WTC11 (cell line): Measurements from ENCODE around the gene CSNK1E. TPM values are rescaled to one million over a fixed set of nuclear protein-coding genes. Genes with fewer than 3 reads are reported as not detected.

Experiments
- ATAC-seq: fragments of 200-7000 bp; cut with Tn5 transposase; 2 replicates; pipeline ENCODE4 v1.10.0; 2021; ENCODE audit warnings: mild to moderate bottlenecking, moderate library complexity
- CTCF ChIA-PET: fragments of 300-600 bp; sonication (Branson Sonifier 250); formaldehyde crosslinking; loops from one replicate; lab custom pipeline; 2021; ENCODE audit warnings: antibody characterized with exemption; lab: Charles Lee
- POLR2A ChIA-PET: fragments of 350-600 bp; sonication (Branson Sonifier 250); formaldehyde crosslinking; loops from one replicate; lab custom pipeline; 2021; ENCODE audit warnings: antibody characterized with exemption; lab: Charles Lee
- DNase-seq: peaks from one replicate; pipeline ENCODE4 v3.0.0; 2021; ENCODE audit warnings: low spot score
- H3K27ac Mint-ChIP-seq: 2 replicates; pipeline ENCODE4 v1.8.0; 2021; ENCODE audit warnings: mixed read lengths
- H3K27me3 Mint-ChIP-seq: 2 replicates; pipeline ENCODE4 v1.8.0; 2021; ENCODE audit warnings: low read depth, mild to moderate bottlenecking, moderate library complexity, mixed read lengths
- H3K36me3 Mint-ChIP-seq: 2 replicates; pipeline ENCODE4 v1.8.0; 2021; ENCODE audit warnings: mixed read lengths
- H3K4me1 Mint-ChIP-seq: 2 replicates; pipeline ENCODE4 v1.8.0; 2022; ENCODE audit warnings: mixed read lengths
- H3K4me3 Mint-ChIP-seq: 2 replicates; pipeline ENCODE4 v1.8.0; 2021; ENCODE audit warnings: mild to moderate bottlenecking, moderate library complexity, mixed read lengths
- H3K9me3 Mint-ChIP-seq: 2 replicates; pipeline ENCODE4 v1.8.0; 2021; ENCODE audit warnings: mixed read lengths
- ATF1 ChIP-seq: sonication (generic); formaldehyde crosslinking; IDR thresholded peaks from 2 replicates; pipeline ENCODE4 v1.8.1; 2023; ENCODE audit warnings: mild to moderate bottlenecking, moderate library complexity, missing genetic modification reagents
- ATF2 ChIP-seq: sonication (generic); formaldehyde crosslinking; IDR thresholded peaks from 2 replicates; pipeline ENCODE4 v1.8.1; 2022; ENCODE audit warnings: low read depth, missing genetic modification reagents, borderline replicate concordance
- ATF6 ChIP-seq: sonication (generic); formaldehyde crosslinking; IDR thresholded peaks from 2 replicates; pipeline ENCODE4 v1.8.1; 2023; ENCODE audit warnings: mild to moderate bottlenecking, missing genetic modification reagents
- CDX4 ChIP-seq: fragments of 250-450 bp; sonication (Bioruptor Pico); IDR thresholded peaks from 2 replicates; pipeline ENCODE4 v1.9.0; 2021; ENCODE audit warnings: moderate library complexity, mild to moderate bottlenecking, inconsistent platforms, borderline replicate concordance
- CTCF ChIP-seq: fragments of 200-600 bp; IDR thresholded peaks from 2 replicates; pipeline ENCODE4 v1.8.0; 2022; ENCODE audit warnings: antibody characterized with exemption
- E2F1 ChIP-seq: sonication (generic); formaldehyde crosslinking; IDR thresholded peaks from 2 replicates; pipeline ENCODE4 v1.8.0; 2022; ENCODE audit warnings: mild to moderate bottlenecking, missing genetic modification reagents
- ESRRA ChIP-seq: sonication (generic); formaldehyde crosslinking; IDR thresholded peaks from 2 replicates; pipeline ENCODE4 v1.8.1; 2022; ENCODE audit warnings: mild to moderate bottlenecking, missing genetic modification reagents, borderline replicate concordance
- HMGA2 ChIP-seq: fragments of 250-450 bp; sonication (Bioruptor Pico); IDR thresholded peaks from 2 replicates; pipeline ENCODE4 v1.4.0; 2021; ENCODE audit warnings: mild to moderate bottlenecking, moderate library complexity
- JAZF1 ChIP-seq: fragments of 250-450 bp; sonication (Bioruptor Pico); IDR thresholded peaks from 2 replicates; pipeline ENCODE4 v1.9.0; 2021; ENCODE audit warnings: moderate library complexity, mild to moderate bottlenecking, inconsistent platforms
- MXD4 ChIP-seq: fragments of 250-450 bp; sonication (Bioruptor Pico); IDR thresholded peaks from 2 replicates; pipeline ENCODE4 v1.8.0; 2021; ENCODE audit warnings: mild to moderate bottlenecking, moderate library complexity, borderline replicate concordance
- NFE2L1 ChIP-seq: sonication (generic); formaldehyde crosslinking; IDR thresholded peaks from 2 replicates; pipeline ENCODE4 v1.8.1; 2023; ENCODE audit warnings: missing genetic modification reagents
- NR3C1 ChIP-seq: sonication (generic); formaldehyde crosslinking; conservative IDR thresholded peaks from 2 replicates; pipeline ENCODE4 v1.8.1; 2023; ENCODE audit warnings: low read depth, mild to moderate bottlenecking, missing genetic modification reagents
- PREB ChIP-seq: sonication (generic); formaldehyde crosslinking; IDR thresholded peaks from 2 replicates; pipeline ENCODE4 v1.8.1; 2022; ENCODE audit warnings: mild to moderate bottlenecking, missing genetic modification reagents, moderate library complexity, borderline replicate concordance
- SP1 ChIP-seq: sonication (generic); formaldehyde crosslinking; conservative IDR thresholded peaks from 2 replicates; pipeline ENCODE4 v1.8.1; 2022; ENCODE audit warnings: missing genetic modification reagents
- TCF7 ChIP-seq: sonication (generic); formaldehyde crosslinking; IDR thresholded peaks from 2 replicates; pipeline ENCODE4 v1.8.0; 2022; ENCODE audit warnings: mild to moderate bottlenecking, low read depth, missing genetic modification reagents, moderate library complexity
- ZNF281 ChIP-seq: sonication (generic); formaldehyde crosslinking; IDR thresholded peaks from 2 replicates; pipeline ENCODE4 v1.8.0; 2023; ENCODE audit warnings: mild to moderate bottlenecking, missing genetic modification reagents
- total RNA-seq: library from RNA; stranded (reverse); gene quantifications from 3 replicates; pipeline ENCODE4 v1.2.3, GENCODE V29; 2021

Gene CSNK1E
- total RNA-seq, 1 experiment from 2014 or later = 265 TPM

- Mint-ChIP-seq H3K9me3 (no peaks in the 10 kb centered on the region), H3K27me3 (peaks cover 16% of the 10 kb centered on the region), H3K4me1 (peaks cover 30% of the 10 kb centered on the region), H3K36me3 (no peaks in the 10 kb centered on the region), H3K27ac (no peak overlapping the region), H3K4me3 (no peak overlapping the region)
- CTCF ChIA-PET = interaction anchor here (1.1 to 2.1 kb wide), 3 partner anchors 86 to 296 kb away, joined by 4 read pairs; no protein-coding TSS in a partner anchor
- TF ChIP-seq HMGA2 (CRISPR knock-in tag) = no peak
- TF ChIP-seq ZNF281 = no peak
- no peak for TF ChIP-seq CDX4
- no peak for TF ChIP-seq E2F1
- TF ChIP-seq ATF1 = no peak
- TF ChIP-seq ESRRA (CRISPR knock-in tag) = no peak
- TF ChIP-seq CTCF = no peak
- TF ChIP-seq NFE2L1 (CRISPR knock-in tag) = no peak
- no peak for TF ChIP-seq JAZF1 (CRISPR knock-in tag)
- TF ChIP-seq ATF6 (CRISPR knock-in tag) = no peak
- TF ChIP-seq MXD4 (CRISPR knock-in tag) = no peak
- no peak for TF ChIP-seq ATF2
- TF ChIP-seq SP1 = no peak
- no peak for TF ChIP-seq TCF7 (CRISPR knock-in tag)
- no peak for TF ChIP-seq NR3C1 (CRISPR knock-in tag)
- no peak for TF ChIP-seq PREB (CRISPR knock-in tag)
- ATAC-seq = no peak
- no peak for DNase-seq
- POLR2A ChIA-PET = interaction anchor here (1.2 kb wide), 1 partner anchor 58 kb away, joined by 3 read pairs; no protein-coding TSS in a partner anchor
Measured at GRCh38 chr22:38347944-38348750, 30.9 kb upstream of the CSNK1E start.
